Kidney (tissue), 14 donors: Measurements from ENCODE around the gene MPV17. TPM values are rescaled to one million over a fixed set of nuclear protein-coding genes. Genes with fewer than 3 reads are reported as not detected.

Experiments used
- DNase-seq, 5 donors: peaks; one replicate each; pipeline ENCODE4 v3.0.0-alpha.2; 2013 to 2020
- FAIRE-seq: peaks from 2 replicates; lab custom pipeline; 2012; peaks lifted over from hg19 to GRCh38; lab: Jason Lieb, UNC
- H3K27ac ChIP-seq, 2 donors: one replicate each; pipeline ENCODE4 v1.7.0; 2013; ENCODE audit warnings: low read depth in 2 of 2, low read length in 2 of 2, inconsistent platforms in 1 of 2
- H3K27me3 ChIP-seq: one replicate; pipeline ENCODE4 v1.7.1; 2013; ENCODE audit warnings: low read length, inconsistent platforms; ENCODE audit not compliant: control insufficient read depth, insufficient read depth
- H3K36me3 ChIP-seq, 3 donors: one replicate each; pipeline versions ENCODE4 v1.7.0 to v1.7.1; 2013; ENCODE audit warnings: low read length in 3 of 3, control low read depth in 1 of 3, inconsistent platforms in 1 of 3; ENCODE audit not compliant: insufficient read depth in 3 of 3, control insufficient read depth in 2 of 3
- H3K4me1 ChIP-seq, 3 donors: one replicate each; pipeline versions ENCODE4 v1.7.0 to v1.7.1; 2013; ENCODE audit warnings: low read length in 3 of 3, inconsistent platforms in 1 of 3, low read depth in 1 of 3; ENCODE audit not compliant: control insufficient read depth in 2 of 3, insufficient read depth in 2 of 3
- H3K4me3 ChIP-seq, 3 donors: one replicate each; pipeline versions ENCODE4 v1.7.0 to v1.8.1; 2013; ENCODE audit warnings: low read length in 3 of 3, control low read depth in 1 of 3, inconsistent platforms in 1 of 3
- H3K9ac ChIP-seq, 3 donors: one replicate each; pipeline versions ENCODE4 v1.7.0 to v1.7.1; 2013; ENCODE audit warnings: low read length in 3 of 3, control low read depth in 1 of 3, inconsistent platforms in 1 of 3
- H3K9me3 ChIP-seq, 3 donors: one replicate each; pipeline versions ENCODE4 v1.7.0 to v1.7.1; 2013; ENCODE audit warnings: low read length in 3 of 3, control low read depth in 1 of 3, inconsistent platforms in 1 of 3; ENCODE audit not compliant: control insufficient read depth in 2 of 3, insufficient read depth in 1 of 3
- intact Hi-C: fragments of 100-400 bp; cut with DNase I; formaldehyde crosslinking; loops from one replicate; pipeline ENCODE4 v1.11.1; 2022
- polyA plus RNA-seq: library from polyadenylated mRNA; stranded (reverse); fragments of 350-450 nt; fragmentation: Illumina TruSeq; extraction: RNeasy Lipid Tissue Mini Kit (QIAGEN cat#74804); gene quantifications from one replicate; pipeline ENCODE4 v1.2.3, GENCODE V29; 2014; ENCODE audit warnings: low read depth, low replicate concordance; ENCODE audit not compliant: insufficient read depth
- total RNA-seq: library from RNA; stranded (reverse); fragmentation: NEBNext Ultra II Directional; extraction: Animal tissue kit (Norgen Biotek cat#: 25700); gene quantifications from one replicate; pipeline ENCODE4 v1.2.1, GENCODE V29; 2021
- TF ChIP-seq, protein P1 (sequence below): IDR thresholded peaks from 3 replicates; pipeline ENCODE4 v1.5.1; 2012; ENCODE audit warnings: mild to moderate bottlenecking, moderate library complexity, borderline replicate concordance; ENCODE audit not compliant: insufficient read depth; ENCODE audit errors: extremely low read depth
- donor health status: control.
- donor health status: control.
- donor health status: control.
- donor health status: control.
- donor health status: control.
- donor health status: DM: yes; HTN: yes; CAD: no.
- donor health status: Normal renal cell carcinoma (clear cell type).

The MPV17 gene
- total and polyA plus RNA-seq, 2 donors from 2014 or later, result 66.2 to 120 TPM

DNA sequence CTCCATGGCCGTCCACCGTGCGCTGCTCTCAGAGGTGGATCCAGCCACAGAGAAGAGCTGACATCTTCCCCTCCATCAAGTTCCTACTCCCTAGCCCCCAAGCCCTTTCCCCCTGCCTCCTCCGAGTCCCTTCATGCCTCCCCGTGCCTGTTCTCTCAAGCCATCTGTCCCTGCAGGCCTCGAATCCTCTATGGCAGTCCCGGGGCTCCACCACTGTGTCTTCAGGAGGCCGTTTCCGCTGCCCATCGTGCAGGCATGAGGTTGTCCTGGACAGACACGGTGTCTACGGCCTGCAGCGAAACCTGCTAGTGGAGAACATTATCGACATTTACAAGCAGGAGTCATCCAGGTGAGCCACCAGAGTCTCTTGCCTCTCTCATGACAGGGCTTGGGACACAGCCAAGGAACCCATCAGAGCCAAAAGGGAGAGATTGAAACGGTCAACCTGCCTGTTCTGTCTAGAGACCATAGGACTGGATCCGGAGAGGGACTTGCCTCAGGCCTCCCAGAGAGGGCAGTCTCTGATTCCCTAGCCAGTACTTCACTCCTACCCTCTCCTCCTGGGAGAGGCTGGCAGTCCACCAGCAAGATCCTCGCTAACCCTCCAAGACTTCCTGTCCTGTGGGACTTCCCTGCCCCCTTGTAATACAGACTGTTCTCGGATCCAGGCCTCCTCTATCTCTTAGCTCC is 24.4 kb downstream of the MPV17 start:
- FAIRE-seq (no peak), DNase-seq (peak in 1 of 5 donors; percentile 52)
- Histone ChIP-seq H3K27ac (no peak overlapping the region), H3K4me3 (no peak overlapping the region), H3K9ac (no peak overlapping the region), H3K4me1 (no peaks in the 10 kb centered on the region), H3K27me3 (no peaks in the 10 kb centered on the region), H3K36me3 (no peaks in the 10 kb centered on the region), H3K9me3 (no peaks in the 10 kb centered on the region)
- intact Hi-C loops, result no loop called here
- TF ChIP-seq, protein P1, sequence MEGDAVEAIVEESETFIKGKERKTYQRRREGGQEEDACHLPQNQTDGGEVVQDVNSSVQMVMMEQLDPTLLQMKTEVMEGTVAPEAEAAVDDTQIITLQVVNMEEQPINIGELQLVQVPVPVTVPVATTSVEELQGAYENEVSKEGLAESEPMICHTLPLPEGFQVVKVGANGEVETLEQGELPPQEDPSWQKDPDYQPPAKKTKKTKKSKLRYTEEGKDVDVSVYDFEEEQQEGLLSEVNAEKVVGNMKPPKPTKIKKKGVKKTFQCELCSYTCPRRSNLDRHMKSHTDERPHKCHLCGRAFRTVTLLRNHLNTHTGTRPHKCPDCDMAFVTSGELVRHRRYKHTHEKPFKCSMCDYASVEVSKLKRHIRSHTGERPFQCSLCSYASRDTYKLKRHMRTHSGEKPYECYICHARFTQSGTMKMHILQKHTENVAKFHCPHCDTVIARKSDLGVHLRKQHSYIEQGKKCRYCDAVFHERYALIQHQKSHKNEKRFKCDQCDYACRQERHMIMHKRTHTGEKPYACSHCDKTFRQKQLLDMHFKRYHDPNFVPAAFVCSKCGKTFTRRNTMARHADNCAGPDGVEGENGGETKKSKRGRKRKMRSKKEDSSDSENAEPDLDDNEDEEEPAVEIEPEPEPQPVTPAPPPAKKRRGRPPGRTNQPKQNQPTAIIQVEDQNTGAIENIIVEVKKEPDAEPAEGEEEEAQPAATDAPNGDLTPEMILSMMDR, result no peak

DNA sequence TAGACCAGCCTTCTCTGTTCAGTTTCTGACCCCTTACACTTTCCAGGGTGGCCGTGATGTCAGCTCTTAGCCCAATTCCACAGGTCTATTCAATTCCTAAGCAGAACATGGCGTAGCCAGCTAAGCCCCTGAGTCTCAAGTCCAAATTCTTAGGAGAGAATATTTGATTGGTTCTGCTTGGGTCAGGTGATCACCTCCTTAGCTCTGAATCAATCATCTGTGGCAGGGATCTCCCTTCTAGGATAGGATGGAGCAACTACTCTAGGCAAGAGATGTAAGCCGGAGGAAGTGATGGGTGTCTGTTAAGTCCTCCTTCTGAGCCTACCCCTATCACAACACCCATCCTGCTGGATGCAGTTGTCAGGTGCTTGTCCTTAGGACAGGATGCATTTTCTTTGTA is 25.7 kb downstream of the MPV17 start:
- TF ChIP-seq, protein P1, result no peak
- H3K9ac ChIP-seq, result no peak overlapping the region
- no peak for FAIRE-seq
- intact Hi-C loops, result no loop called here
- no peaks in the 10 kb centered on the region for H3K27me3 ChIP-seq
- H3K9me3 ChIP-seq, result no peaks in the 10 kb centered on the region
- no peaks in the 10 kb centered on the region for H3K4me1 ChIP-seq
- no peaks in the 10 kb centered on the region for H3K36me3 ChIP-seq
- H3K27ac ChIP-seq, result no peak overlapping the region
- H3K4me3 ChIP-seq, result no peak overlapping the region
- peak in 1 of 5 donors; percentile 1 for DNase-seq

DNA sequence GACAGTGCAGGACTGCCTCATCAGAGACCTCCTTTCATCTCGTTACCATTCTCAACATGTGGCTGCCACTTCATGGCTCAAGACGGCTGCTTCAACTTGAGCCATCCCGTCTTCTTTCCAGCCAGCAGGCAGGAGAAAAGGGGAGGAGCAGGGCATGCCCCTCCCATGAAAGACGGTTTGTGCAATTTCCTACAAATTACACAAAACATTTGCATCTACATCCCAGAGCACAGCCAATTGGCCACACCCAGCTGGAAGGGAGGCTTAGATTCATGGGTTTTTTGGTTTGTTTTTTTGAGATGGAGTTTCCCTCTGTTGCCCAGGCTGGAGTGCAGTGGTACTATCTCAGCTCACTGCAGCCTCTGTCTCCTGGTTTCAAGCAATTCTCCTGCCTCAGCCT is 26.4 kb downstream of the MPV17 start:
- DNase-seq (peak in 1 of 5 donors; percentile 4), FAIRE-seq (no peak)
- no peak overlapping the region for H3K4me3 ChIP-seq
- no peaks in the 10 kb centered on the region for H3K4me1 ChIP-seq
- intact Hi-C loops, result no loop called here
- no peak overlapping the region for H3K9ac ChIP-seq
- no peaks in the 10 kb centered on the region for H3K36me3 ChIP-seq
- TF ChIP-seq, protein P1, result no peak
- H3K27me3 ChIP-seq, result no peaks in the 10 kb centered on the region
- no peak overlapping the region for H3K27ac ChIP-seq
- H3K9me3 ChIP-seq, result no peaks in the 10 kb centered on the region
